IPS-20b (cell line): ENCODE results near the gene SYTL5.

Experiments used
- H3K27ac ChIP-seq: one replicate; pipeline ENCODE4 v1.5.1; 2013; ENCODE audit warnings: low read length
- H3K27me3 ChIP-seq: 2 replicates; pipeline ENCODE4 v1.6.1; 2013; ENCODE audit warnings: mild to moderate bottlenecking, low read length, inconsistent platforms; ENCODE audit not compliant: insufficient read depth
- H3K36me3 ChIP-seq: 2 replicates; pipeline ENCODE4 v1.6.1; 2013; ENCODE audit warnings: low read depth, mild to moderate bottlenecking, inconsistent platforms, low read length, moderate library complexity; ENCODE audit not compliant: insufficient read depth
- H3K4me1 ChIP-seq: 2 replicates; pipeline ENCODE4 v1.6.1; 2013; ENCODE audit warnings: mild to moderate bottlenecking, control low read depth, inconsistent platforms, low read length, moderate library complexity; ENCODE audit not compliant: insufficient read depth
- H3K4me3 ChIP-seq: 2 replicates; pipeline ENCODE4 v1.5.1; 2013; ENCODE audit warnings: mild to moderate bottlenecking, low read length, inconsistent platforms
- H3K9ac ChIP-seq: 2 replicates; pipeline ENCODE4 v1.6.1; 2013; ENCODE audit warnings: low read depth, mild to moderate bottlenecking, inconsistent platforms, low read length, moderate library complexity
- H3K9me3 ChIP-seq: 2 replicates; pipeline ENCODE4 v1.6.1; 2013; ENCODE audit warnings: mild to moderate bottlenecking, low read depth, low read length, inconsistent platforms; ENCODE audit not compliant: insufficient read depth

Gene SYTL5

GRCh38 chrX:38038501-38038900 lies 32.1 kb downstream of the SYTL5 start:
- no peaks in the 10 kb centered on the region for H3K36me3 ChIP-seq
- H3K9me3 ChIP-seq = no peaks in the 10 kb centered on the region
- H3K9ac ChIP-seq = no peak overlapping the region
- no peak overlapping the region for H3K4me3 ChIP-seq
- H3K4me1 ChIP-seq = no peaks in the 10 kb centered on the region
- no peaks in the 10 kb centered on the region for H3K27me3 ChIP-seq
- H3K27ac ChIP-seq = no peak overlapping the region

DNA sequence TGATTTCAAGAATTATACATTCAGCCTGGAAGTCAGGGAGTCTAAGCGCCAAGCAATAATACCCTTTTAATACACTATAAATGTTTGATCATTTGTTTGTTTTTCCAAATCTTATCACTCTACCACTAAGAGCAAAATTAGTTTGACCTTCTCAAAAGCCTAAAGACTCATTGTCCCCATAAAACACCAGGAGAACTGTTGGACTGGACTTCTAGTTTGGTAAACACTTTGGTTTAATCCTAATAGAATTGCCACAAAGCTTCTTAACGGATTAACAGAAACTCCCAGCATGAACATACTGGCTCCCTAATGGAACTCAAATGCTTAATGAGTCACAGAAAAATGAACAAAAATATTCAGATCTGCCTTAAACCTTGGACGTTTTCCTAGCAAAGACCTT lies 34.9 kb downstream of the SYTL5 start:
- Histone ChIP-seq H3K9me3 (no peaks in the 10 kb centered on the region), H3K27ac (no peak overlapping the region), H3K4me3 (no peak overlapping the region), H3K27me3 (no peaks in the 10 kb centered on the region), H3K9ac (no peak overlapping the region), H3K4me1 (no peaks in the 10 kb centered on the region), H3K36me3 (no peaks in the 10 kb centered on the region)

DNA sequence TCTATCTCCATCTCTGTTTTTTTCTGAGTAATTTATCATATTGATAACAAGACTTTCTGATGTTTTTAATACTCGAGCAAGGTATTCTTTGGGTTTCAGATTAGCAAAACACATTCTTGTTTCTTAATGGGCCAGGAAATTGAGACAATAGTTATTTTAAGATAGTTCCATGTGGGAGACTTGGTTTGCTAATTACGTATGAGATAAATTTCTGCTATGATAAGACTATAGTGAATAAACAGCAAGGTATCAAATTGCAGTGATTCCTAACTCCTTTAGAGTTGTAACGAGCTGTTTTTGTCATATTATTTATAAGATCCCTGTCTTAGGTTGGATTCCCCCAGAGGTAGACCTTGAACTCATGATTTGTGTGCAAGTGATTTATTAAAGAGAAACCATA lies 38.3 kb downstream of the SYTL5 start:
- H3K9ac ChIP-seq = no peak overlapping the region
- no peaks in the 10 kb centered on the region for H3K36me3 ChIP-seq
- H3K4me1 ChIP-seq = no peaks in the 10 kb centered on the region
- H3K9me3 ChIP-seq = no peaks in the 10 kb centered on the region
- no peak overlapping the region for H3K4me3 ChIP-seq
- no peak overlapping the region for H3K27ac ChIP-seq
- H3K27me3 ChIP-seq = no peaks in the 10 kb centered on the region

DNA sequence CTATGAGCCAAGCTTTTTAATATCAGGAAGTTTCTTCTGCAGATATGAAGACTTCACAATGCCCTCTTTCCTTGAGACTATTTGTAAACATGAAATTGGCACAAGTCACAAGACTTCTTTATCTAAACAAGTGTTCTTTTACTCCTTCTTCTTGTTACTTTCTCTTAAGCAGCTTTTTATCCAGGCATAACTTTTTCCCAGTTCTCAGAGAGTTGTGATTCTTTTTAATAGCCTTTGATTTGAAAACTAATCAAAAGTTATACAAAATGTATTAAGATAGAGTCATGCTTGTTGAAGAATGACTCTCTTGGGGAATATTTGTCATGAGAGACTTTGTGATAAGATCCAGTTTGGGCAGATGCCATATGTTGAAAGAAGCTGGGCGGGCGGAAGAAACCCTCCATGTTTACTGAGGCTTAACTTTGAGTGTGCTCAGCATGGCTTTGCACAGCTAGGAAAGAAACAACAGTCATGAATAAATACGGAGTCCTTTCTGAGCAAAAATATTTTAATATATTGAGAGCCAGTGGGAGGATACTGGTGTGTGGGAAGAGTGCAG lies 39.3 kb downstream of the SYTL5 start:
- Histone ChIP-seq H3K4me1 (no peaks in the 10 kb centered on the region), H3K9me3 (no peaks in the 10 kb centered on the region), H3K9ac (no peak overlapping the region), H3K36me3 (no peaks in the 10 kb centered on the region), H3K4me3 (no peak overlapping the region), H3K27ac (no peak overlapping the region), H3K27me3 (no peaks in the 10 kb centered on the region)

GRCh38 chrX:38048886-38049285 lies 42.5 kb downstream of the SYTL5 start:
- Histone ChIP-seq H3K4me1 (no peaks in the 10 kb centered on the region), H3K9ac (no peak overlapping the region), H3K36me3 (no peaks in the 10 kb centered on the region), H3K9me3 (no peaks in the 10 kb centered on the region), H3K27ac (no peak overlapping the region), H3K4me3 (no peak overlapping the region), H3K27me3 (no peaks in the 10 kb centered on the region)

DNA sequence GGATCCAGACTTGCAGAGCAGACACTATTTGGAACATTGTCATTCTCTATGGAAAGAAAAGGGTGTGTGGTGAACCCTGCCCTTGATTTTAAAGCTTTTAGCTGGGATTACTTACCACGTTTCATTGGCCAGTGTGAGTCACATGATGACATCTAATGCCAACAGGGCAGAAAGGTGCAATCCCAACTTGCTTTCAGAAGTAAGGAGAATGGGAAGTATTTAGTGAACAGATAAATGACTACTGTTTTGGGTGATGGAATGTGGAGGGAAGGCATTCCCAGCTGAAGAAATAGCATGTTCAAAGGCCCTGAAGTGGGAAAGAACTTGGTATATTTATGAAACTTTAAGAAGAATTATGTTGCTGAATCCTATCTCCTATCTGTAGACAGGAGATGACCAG lies 44.5 kb downstream of the SYTL5 start:
- Histone ChIP-seq H3K27ac (no peak overlapping the region), H3K4me1 (no peaks in the 10 kb centered on the region), H3K4me3 (no peak overlapping the region), H3K9me3 (no peaks in the 10 kb centered on the region), H3K9ac (no peak overlapping the region), H3K36me3 (no peaks in the 10 kb centered on the region), H3K27me3 (no peaks in the 10 kb centered on the region)

DNA sequence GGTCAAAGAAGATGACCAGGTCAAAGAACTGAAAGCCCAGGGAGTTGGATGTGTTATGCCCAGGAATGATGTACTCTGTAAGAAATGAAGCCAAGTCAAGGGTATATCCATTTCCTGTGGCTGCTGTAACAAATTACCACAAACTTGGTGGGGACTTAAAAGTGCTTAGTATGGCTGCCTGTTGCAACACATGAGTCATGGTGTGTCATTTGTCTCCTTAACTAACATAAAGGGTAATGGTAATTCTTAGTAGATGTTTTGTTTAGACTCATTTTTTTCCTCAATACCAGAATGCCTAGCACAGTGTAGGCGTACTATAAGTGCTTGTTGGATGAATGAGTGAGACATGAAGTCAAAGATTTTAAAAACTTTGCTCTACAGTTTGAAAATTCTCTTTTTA lies 45.7 kb downstream of the SYTL5 start:
- Histone ChIP-seq H3K36me3 (no peaks in the 10 kb centered on the region), H3K9me3 (no peaks in the 10 kb centered on the region)

DNA sequence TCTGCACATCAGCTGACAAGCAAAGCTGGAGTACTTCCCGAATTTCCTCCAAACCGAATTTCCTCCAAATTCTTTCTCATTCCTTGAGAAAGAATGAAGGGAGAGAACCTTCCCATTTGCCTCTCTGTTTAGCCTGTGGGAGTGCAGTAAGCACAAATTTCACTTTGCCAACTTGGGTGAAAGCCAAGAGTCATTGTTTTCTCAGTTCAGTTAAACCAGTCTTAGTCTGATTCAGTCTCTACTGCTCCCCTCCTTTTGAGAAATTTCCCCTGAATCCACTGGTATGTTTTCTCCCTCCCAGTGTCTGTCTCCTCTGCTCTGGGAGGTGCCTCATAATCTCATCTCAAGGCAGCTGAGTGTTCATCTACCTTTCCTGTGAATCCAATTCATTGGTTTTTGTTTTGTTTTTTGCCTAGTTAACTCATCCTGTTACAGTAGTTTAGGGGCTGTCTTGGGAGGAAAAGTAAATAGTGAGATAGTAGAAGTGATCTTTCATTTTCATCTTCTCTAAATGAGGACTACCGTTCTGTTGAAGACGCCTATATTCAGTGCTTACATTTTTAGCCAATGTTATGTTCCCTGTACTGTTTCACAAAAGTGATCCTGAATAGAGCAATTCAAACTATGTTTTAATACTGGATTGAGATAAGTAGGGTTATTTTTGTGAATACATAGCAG lies 49.0 kb downstream of the SYTL5 start:
- no peaks in the 10 kb centered on the region for H3K27me3 ChIP-seq
- H3K27ac ChIP-seq = no peak overlapping the region
- H3K9ac ChIP-seq = no peak overlapping the region

More for the DNA sequence above, 45.7 kb downstream of the SYTL5 start:
- Histone ChIP-seq H3K4me3 (no peak overlapping the region), H3K27ac (no peak overlapping the region), H3K9ac (no peak overlapping the region), H3K4me1 (no peaks in the 10 kb centered on the region), H3K27me3 (no peaks in the 10 kb centered on the region)

DNA sequence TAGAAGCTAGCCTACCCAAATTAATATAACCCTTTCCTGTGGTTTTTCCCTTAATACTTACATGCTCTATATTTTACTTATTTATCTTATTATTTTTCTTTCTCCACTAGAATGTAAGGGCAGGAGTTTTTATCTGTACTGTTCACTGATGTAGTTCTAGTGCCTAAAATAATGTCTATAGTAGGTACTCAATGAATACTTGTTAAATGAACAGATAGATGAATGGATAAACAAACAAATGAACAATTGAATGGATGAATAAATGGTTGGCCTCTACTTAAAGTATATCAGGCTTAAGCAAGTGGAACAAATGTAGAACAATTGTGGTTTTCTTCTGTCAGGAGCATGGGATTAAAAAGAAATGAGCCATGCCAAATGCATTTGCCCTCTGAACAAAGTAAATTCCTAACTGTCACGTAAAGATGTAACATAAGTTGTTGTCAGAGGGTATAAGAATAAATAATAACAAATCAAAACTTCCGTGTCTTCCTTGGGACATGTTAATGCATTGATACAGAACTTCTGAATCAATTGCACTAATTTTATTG lies 54.1 kb downstream of the SYTL5 start:
- Histone ChIP-seq H3K4me1 (no peaks in the 10 kb centered on the region), H3K4me3 (no peak overlapping the region), H3K27me3 (no peaks in the 10 kb centered on the region), H3K9ac (no peak overlapping the region), H3K27ac (no peak overlapping the region), H3K36me3 (no peaks in the 10 kb centered on the region), H3K9me3 (no peaks in the 10 kb centered on the region)

More for the DNA sequence above, 49.0 kb downstream of the SYTL5 start:
- no peaks in the 10 kb centered on the region for H3K4me1 ChIP-seq
- no peaks in the 10 kb centered on the region for H3K9me3 ChIP-seq
- no peak overlapping the region for H3K4me3 ChIP-seq
- H3K36me3 ChIP-seq = no peaks in the 10 kb centered on the region

GRCh38 chrX:38061335-38061734 lies 55.0 kb downstream of the SYTL5 start:
- H3K36me3 ChIP-seq = no peaks in the 10 kb centered on the region
- H3K4me3 ChIP-seq = no peak overlapping the region
- H3K9ac ChIP-seq = no peak overlapping the region
- H3K4me1 ChIP-seq = no peaks in the 10 kb centered on the region
- no peaks in the 10 kb centered on the region for H3K9me3 ChIP-seq
- no peak overlapping the region for H3K27ac ChIP-seq
- no peaks in the 10 kb centered on the region for H3K27me3 ChIP-seq

DNA sequence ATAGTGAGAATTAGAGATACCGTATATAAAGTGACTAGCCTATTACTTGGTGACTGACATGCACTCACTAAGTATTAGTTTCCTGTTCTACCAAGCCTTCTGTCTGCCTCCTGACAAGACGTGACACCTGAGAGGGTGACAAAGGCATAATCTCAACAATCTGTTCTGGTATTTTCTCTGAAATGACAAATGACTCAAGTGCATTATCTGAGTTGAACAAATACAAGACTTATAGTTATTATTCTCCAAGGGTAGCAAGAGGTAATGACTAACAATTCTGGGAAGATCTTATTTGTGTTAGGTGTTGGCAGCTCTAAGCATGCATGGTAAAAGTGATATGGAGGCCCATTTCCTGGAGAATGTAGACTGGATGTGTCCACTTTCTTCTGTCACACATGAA lies 60.6 kb downstream of the SYTL5 start:
- no peaks in the 10 kb centered on the region for H3K4me1 ChIP-seq
- H3K9me3 ChIP-seq = no peaks in the 10 kb centered on the region
- H3K36me3 ChIP-seq = no peaks in the 10 kb centered on the region
- no peaks in the 10 kb centered on the region for H3K27me3 ChIP-seq
- H3K9ac ChIP-seq = no peak overlapping the region
- H3K4me3 ChIP-seq = no peak overlapping the region
- no peak overlapping the region for H3K27ac ChIP-seq

DNA sequence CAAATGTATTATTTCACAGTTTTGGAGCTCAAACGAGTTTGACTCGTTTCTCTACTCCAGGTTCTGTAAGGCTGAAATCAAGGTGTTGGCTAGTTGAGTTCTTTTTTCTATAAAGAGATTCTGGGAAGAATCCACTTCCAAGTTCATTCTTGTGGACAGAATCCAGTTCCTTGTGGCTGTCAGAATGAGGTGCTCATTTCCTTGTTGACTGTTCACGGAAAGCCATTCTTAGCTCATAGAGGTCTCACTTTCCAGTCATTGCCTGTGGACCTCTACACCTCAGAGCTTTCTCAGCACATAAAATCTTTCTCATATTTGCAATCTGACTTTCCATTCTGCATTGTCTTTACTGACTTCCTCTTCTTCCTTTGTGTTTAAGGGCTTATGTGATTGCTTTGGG lies 62.9 kb downstream of the SYTL5 start:
- Histone ChIP-seq H3K9me3 (no peaks in the 10 kb centered on the region), H3K36me3 (no peaks in the 10 kb centered on the region), H3K4me3 (no peak overlapping the region), H3K27ac (no peak overlapping the region), H3K27me3 (no peaks in the 10 kb centered on the region), H3K4me1 (no peaks in the 10 kb centered on the region), H3K9ac (no peak overlapping the region)
